HepG2 (cell line): ENCODE measurements around the gene ADCY6.

Experiments used
- ATF3 ChIP-seq: sonication (generic); formaldehyde crosslinking; IDR thresholded peaks from 2 replicates; pipeline ENCODE4 v1.4.0; 2020; ENCODE audit warnings: missing genetic modification reagents
- FOSL1 ChIP-seq: sonication (generic); formaldehyde crosslinking; IDR thresholded peaks from 2 replicates; pipeline ENCODE4 v1.9.0; 2021; ENCODE audit warnings: missing genetic modification reagents, borderline replicate concordance
- MED8 ChIP-seq: sonication (generic); formaldehyde crosslinking; IDR thresholded peaks from 2 replicates; pipeline ENCODE4 v1.8.1; 2023; ENCODE audit warnings: mild to moderate bottlenecking, missing genetic modification reagents; ENCODE audit not compliant: insufficient replicate concordance
- MYC ChIP-seq: sonication (generic); formaldehyde crosslinking; IDR thresholded peaks from 2 replicates; pipeline ENCODE4 v1.9.0; 2021; ENCODE audit warnings: missing genetic modification reagents, borderline replicate concordance
- SOX6 ChIP-seq, 2 experiments: fragments of 450-650 bp in 1 of 2; sonication (generic) in 1 of 2; formaldehyde crosslinking in 1 of 2; IDR thresholded peaks; 2 replicates each; pipeline versions ENCODE4 v1.4.0 to v1.6.1; 2017 to 2020; ENCODE audit warnings: antibody characterized with exemption in 1 of 2, mild to moderate bottlenecking in 1 of 2, missing genetic modification reagents in 1 of 2
- ZFP41 ChIP-seq: sonication (generic); formaldehyde crosslinking; IDR thresholded peaks from 2 replicates; pipeline ENCODE4 v1.4.0; 2020; ENCODE audit warnings: mild to moderate bottlenecking, missing genetic modification reagents, borderline replicate concordance
- ZNF143 ChIP-seq: sonication (generic); formaldehyde crosslinking; IDR thresholded peaks from 2 replicates; pipeline ENCODE4 v1.4.0; 2020; ENCODE audit warnings: missing genetic modification reagents
- ZNF274 ChIP-seq: sonication (generic); formaldehyde crosslinking; IDR thresholded peaks from 2 replicates; pipeline ENCODE4 v1.5.1; 2020; ENCODE audit warnings: mild to moderate bottlenecking, missing genetic modification reagents
- TF ChIP-seq, protein P1 (sequence below): sonication (generic); formaldehyde crosslinking; conservative IDR thresholded peaks from 2 replicates; pipeline ENCODE4 v1.4.0; 2020; ENCODE audit warnings: missing genetic modification reagents

- TF ChIP-seq FOSL1 (no peak), ZNF143 (CRISPR knock-in tag) (no peak), MYC (CRISPR knock-in tag) (no peak), ATF3 (CRISPR knock-in tag) (no peak), ZFP41 (CRISPR knock-in tag) (no peak), ZNF274 (CRISPR knock-in tag) (no peak), MED8 (CRISPR knock-in tag) (no peak), SOX6 (IDR thresholded peaks at IDR 0.05) (no peak), SOX6 (CRISPR knock-in tag; IDR thresholded peaks at IDR 0.05) (no peak)
- TF ChIP-seq, protein P1, sequence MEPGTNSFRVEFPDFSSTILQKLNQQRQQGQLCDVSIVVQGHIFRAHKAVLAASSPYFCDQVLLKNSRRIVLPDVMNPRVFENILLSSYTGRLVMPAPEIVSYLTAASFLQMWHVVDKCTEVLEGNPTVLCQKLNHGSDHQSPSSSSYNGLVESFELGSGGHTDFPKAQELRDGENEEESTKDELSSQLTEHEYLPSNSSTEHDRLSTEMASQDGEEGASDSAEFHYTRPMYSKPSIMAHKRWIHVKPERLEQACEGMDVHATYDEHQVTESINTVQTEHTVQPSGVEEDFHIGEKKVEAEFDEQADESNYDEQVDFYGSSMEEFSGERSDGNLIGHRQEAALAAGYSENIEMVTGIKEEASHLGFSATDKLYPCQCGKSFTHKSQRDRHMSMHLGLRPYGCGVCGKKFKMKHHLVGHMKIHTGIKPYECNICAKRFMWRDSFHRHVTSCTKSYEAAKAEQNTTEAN (CRISPR knock-in tag) = no peak
Measured at GRCh38 chr12:48816143-48816854, 27.4 kb upstream of the ADCY6 start.
